Brain microvascular endothelial cell (primary cell): Measurements from ENCODE around the gene RPN2.

ENCODE experiments used
- DNase-seq: peaks from one replicate; pipeline ENCODE4 v3.0.0-alpha.2; 2020
- H3K27ac ChIP-seq: fragments of 250-450 bp; sonication (Bioruptor Pico); 2 replicates; pipeline ENCODE4 v1.5.1; 2020; ENCODE audit warnings: mild to moderate bottlenecking, moderate library complexity
- H3K27me3 ChIP-seq: fragments of 250-450 bp; sonication (Bioruptor Pico); replicated peaks from 2 replicates; pipeline ENCODE4 v1.5.1; 2020; ENCODE audit warnings: mild to moderate bottlenecking
- H3K36me3 ChIP-seq: fragments of 250-450 bp; sonication (Bioruptor Pico); replicated peaks from 2 replicates; pipeline ENCODE4 v1.5.1; 2020; ENCODE audit warnings: mild to moderate bottlenecking
- H3K4me3 ChIP-seq: 2 replicates; pipeline ENCODE4 v1.5.1; 2011; ENCODE audit warnings: low read depth, mild to moderate bottlenecking, control low read depth, low read length, moderate library complexity
- CTCF ChIP-seq: IDR thresholded peaks from 2 replicates; pipeline ENCODE4 v1.5.1; 2011; ENCODE audit warnings: low read depth, mild to moderate bottlenecking, moderate library complexity, low read length, control low read depth, inconsistent platforms; ENCODE audit errors: missing control alignments
- in situ Hi-C: cut with HindIII; loops from 2 replicates; pipeline ENCODE4 v1.10.0; 2017; ENCODE audit warnings: low sequenced_read_pairs, low pct_ligation_motif_present

The RPN2 gene

GRCh38 chr20:37263686-37264085 is 84.6 kb downstream of the RPN2 start:
- Histone ChIP-seq H3K36me3 (no peaks in the 10 kb centered on the region), H3K27me3 (peaks cover 3% of the 10 kb centered on the region), H3K27ac (no peak overlapping the region), H3K4me3 (no peak overlapping the region)
- TF ChIP-seq CTCF = no peak
- DNase-seq = no peak
- in situ Hi-C loops = loop anchor here (25.0 kb wide), 1 partner anchor 274 kb away; the partner anchor contains the start of gene BLCAP

GRCh38 chr20:37265152-37265551 is 86.0 kb downstream of the RPN2 start:
- H3K27ac ChIP-seq = no peak overlapping the region
- in situ Hi-C loops = loop anchor here (25.0 kb wide), 1 partner anchor 272 kb away; the partner anchor contains the start of gene BLCAP
- TF ChIP-seq CTCF = no peak
- no peaks in the 10 kb centered on the region for H3K27me3 ChIP-seq
- no peaks in the 10 kb centered on the region for H3K36me3 ChIP-seq
- no peak overlapping the region for H3K4me3 ChIP-seq
- no peak for DNase-seq

- Histone ChIP-seq H3K36me3 (no peaks in the 10 kb centered on the region), H3K27me3 (no peaks in the 10 kb centered on the region), H3K4me3 (no peak overlapping the region), H3K27ac (no peak overlapping the region)
- in situ Hi-C loops = loop anchor here (25.0 kb wide), 1 partner anchor 270 kb away; the partner anchor contains the start of gene BLCAP
- no peak for TF ChIP-seq CTCF
- no peak for DNase-seq
These were observed 88.0 kb downstream of the RPN2 start for GRCh38 chr20:37266940-37267666.

- DNase-seq = no peak
- Histone ChIP-seq H3K4me3 (no peak overlapping the region), H3K27ac (no peak overlapping the region), H3K27me3 (no peaks in the 10 kb centered on the region), H3K36me3 (no peaks in the 10 kb centered on the region)
- in situ Hi-C loops = loop anchor here (25.0 kb wide), 1 partner anchor 270 kb away; the partner anchor contains the start of gene BLCAP
- TF ChIP-seq CTCF = no peak
These were observed 88.7 kb downstream of the RPN2 start for GRCh38 chr20:37267667-37268313.

- TF ChIP-seq CTCF = no peak
- no peak overlapping the region for H3K4me3 ChIP-seq
- no peaks in the 10 kb centered on the region for H3K27me3 ChIP-seq
- H3K36me3 ChIP-seq = no peaks in the 10 kb centered on the region
- in situ Hi-C loops = loop anchor here (25.0 kb wide), 1 partner anchor 267 kb away; the partner anchor contains the start of gene BLCAP
- peak overlapping the region; percentile 55 for H3K27ac ChIP-seq
- peak; percentile 66 for DNase-seq
These were observed 91.7 kb downstream of the RPN2 start for GRCh38 chr20:37270576-37271420.
